NCI-H1092 treated with DMSO at 0.1 percent for 48 hours (cell line): Measurements from ENCODE around the gene CD55.

Experiments
- DNase-seq: peaks from one replicate; lab custom pipeline; 2025; lab: John Stamatoyannopoulos, UW

CD55 gene

DNA sequence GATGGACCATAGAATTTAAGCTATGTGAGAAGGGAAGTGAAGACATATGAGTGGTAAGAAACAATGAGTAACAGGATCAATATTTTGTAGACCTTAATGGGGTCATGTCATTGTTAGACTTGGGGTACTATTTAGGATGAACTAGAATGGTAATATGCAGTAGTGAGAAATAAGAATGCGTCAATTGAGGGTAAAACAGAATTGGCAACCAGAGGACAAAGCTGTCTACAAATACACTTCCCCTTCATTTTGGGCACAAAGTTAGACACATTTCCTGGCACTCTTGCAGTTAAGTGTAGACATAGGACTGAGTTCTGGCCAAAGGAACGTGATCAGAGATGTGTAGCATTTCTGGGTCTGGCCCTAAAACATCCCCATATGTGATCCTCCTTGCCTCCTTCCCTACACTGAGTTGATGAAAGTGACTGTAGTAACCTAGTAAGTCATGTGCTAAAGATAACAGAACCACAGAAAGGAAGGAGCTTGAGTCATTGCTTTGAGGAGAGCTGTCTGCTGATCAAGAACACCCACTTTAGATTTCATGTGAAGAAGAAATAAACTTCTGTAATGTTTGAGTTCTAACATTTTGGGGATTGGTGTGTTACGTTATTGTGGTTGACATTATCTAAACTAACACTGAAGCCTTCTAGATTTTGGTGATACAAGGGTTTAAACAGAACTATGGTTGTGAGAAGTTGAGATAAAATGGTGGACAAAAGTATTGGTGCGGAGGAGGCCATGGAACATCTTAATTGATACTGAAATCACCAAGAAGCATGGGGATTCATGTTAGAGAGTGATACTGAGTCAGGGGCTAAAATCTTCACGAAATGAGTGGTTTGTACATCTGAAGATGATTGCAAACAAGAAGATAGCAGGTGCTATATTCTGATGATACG is 41.7 kb downstream of the CD55 start:
- no peak for DNase-seq

DNA sequence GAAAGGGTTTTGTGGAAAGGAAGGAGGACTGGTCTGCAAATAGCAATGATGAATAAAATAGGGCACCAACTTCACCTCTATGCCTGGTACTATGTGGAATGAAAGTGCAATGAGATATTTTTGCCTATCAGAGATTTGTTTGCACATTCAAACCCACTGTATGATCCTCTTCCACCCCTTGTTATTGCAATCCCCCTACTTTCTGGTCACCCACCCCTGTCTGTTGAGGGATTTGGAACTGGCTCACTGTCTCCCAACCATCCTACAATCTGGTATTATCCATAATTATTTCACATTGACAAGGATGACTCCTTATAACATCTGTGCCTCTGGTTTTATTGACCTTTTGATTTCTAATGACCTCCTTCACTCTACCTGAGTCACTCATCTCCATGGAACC is 42.4 kb downstream of the CD55 start:
- no peak for DNase-seq

DNA sequence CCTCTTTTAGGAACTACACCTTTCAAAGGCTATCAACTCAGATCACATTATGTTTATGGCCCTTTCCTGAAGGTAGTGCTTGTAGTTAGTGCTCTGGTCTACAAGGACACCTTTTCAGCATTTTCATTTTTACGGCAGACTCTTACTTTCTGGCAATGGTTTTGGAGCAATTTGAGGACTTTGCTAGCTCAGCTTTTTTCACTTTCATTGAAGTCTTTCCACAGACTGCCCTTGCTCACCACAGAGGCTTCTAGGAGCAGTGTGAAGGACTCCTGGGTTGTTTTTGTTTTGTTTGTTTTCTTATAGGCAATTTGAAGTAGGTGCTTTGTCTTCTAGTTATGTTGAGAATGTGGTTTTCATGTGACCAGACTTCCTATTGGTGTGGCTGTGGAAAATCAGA is 43.1 kb downstream of the CD55 start:
- DNase-seq, result no peak

DNA sequence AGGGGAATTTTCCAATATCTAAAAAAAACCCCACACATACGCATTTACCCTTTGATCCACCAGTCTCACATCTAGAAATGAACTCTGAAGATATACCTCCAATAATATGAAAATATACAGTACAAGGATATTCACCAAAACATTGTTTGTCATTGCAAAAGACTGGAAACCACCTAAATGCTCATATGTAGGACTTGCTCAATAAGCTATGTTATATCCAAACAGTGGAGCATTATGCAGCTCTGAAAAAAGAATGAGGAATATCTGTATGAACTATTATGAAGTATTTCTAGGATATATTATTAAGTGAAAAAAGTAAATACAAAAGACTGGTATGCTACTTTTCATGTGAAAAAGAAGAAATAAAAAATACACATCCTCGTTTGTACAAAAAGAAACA is 43.6 kb downstream of the CD55 start:
- no peak for DNase-seq

DNA sequence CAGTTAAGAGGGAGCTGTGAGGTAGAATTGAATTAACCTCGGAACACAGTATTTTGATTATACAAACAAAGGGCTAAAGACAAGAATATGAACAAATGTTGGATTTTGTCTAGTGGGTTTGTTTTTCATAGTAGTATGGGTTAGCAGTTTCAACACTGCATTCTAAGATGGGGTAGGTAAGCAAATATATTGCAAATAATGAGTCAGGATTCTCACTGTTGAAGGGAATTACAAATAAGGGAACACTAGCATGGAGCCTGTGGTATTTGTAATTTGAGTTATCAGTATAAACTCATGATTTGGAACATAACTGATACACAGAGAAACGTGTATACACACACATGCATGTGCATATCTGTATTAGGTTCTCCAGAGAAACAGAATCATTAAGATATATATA is 44.5 kb downstream of the CD55 start:
- DNase-seq, result no peak

DNA sequence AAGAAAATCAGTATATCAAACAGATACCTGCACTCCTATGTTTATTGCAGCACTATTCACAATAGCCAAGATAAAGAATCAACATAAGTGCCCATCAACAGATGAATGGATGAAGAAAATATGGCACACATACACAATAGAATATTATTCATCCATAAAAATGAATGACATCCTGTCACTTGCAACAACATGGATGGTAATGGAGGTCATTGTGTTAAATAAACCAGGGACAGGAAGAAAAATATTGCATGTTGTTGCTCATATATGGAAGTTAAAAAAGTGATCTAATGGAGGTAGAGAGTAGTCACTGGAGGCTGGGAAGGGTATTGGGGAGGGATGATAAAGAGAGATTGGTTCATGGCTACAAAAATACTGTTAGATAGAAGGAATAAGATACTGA is 67.2 kb downstream of the CD55 start:
- no peak for DNase-seq

DNA sequence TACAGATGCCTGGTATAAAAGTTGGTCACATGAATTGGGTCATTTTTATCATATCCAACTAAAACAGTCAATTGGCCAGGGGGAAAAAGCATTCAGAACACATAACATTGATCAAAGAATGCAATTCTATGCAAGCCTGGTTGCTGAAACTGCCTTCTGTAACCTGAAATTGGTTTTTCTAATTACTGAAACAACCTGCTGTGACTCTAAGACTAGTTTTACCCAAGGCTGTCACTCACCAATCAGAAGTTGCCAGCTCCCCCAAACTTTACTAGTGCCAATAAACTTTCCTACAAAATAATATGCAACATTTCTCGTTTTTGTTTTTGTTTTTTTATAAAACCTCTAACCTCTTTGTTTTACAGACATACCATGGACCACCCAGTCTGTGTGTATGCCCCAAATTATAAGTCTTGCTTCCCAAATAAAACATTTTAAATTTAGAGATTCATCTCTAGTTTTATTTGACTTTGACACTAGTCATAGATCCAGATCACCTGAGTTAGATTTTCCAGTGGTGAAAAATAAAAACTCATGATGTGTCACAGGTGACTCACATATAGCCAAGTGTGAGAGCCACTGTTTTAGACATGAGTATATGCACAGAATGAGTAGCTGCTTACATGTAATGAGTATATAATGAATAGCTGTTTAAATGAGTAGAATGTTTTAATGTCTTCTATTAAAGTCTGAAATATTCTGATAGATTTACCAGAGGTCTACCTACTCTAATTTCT is 68.4 kb downstream of the CD55 start:
- no peak for DNase-seq

DNA sequence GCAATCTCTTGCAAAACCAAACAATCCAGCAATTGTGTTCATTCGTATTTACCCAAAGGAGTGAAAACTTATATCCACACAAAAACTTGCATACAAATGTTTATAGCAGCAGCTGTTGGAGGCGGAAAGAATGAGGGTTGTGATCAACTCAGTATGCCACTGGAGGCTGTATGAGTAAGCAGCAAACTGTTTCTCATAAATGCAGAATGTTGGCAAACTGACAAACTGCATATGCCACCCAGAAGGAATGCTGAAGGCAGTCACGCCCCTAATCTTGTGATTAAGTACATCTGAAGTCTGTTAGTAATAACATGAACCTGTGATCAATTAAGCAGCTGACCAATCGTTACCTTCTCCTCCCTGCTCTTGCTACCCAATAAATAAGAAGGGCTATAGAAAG is 72.1 kb downstream of the CD55 start:
- no peak for DNase-seq

DNA sequence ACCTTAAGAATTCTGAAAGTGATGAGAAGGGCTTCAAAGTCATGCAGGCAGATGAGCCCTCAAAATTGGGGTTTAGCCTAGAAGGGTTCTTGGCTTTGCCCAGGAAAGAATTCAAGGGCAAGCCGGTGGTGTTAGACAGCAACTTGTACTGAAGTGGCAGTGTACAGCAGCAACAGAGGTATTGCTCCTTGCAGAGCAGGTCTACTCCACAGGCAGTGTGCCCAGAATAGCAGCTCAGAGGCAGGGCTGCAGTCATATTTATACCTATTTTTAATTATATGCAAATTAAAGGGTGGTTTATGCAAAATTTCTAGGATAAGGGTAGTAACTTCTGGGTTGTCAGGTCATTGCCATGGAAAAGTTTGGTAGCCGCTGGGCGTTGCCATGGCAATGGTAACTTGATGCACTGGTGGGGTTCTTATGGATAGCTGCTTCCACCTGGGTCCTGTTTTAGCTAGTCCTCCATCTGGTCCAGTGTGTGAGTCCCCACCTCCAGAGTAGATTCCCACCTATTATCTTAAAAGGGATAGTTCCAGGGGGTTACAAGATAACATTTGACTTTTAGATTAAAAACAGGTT is 74.8 kb downstream of the CD55 start:
- no peak for DNase-seq

DNA sequence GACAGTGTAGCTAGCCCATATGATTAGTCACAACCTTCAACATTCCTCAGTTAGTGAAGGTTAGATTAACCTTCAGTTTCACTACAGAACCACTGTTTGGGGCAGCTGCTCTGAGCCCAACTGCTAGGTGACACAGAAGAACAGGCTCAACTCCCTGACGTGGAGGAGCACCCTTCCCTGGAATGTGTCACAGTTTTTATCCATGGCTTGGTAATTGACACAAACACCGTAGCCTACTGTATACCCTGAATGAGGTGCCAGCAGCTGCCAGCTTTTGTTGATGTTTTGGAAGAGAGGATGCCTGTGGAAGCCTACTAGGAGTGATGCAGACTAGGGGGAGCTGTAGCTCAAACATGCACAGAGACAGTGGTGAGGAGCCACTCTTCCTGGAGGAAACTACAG is 76.0 kb downstream of the CD55 start:
- no peak for DNase-seq

DNA sequence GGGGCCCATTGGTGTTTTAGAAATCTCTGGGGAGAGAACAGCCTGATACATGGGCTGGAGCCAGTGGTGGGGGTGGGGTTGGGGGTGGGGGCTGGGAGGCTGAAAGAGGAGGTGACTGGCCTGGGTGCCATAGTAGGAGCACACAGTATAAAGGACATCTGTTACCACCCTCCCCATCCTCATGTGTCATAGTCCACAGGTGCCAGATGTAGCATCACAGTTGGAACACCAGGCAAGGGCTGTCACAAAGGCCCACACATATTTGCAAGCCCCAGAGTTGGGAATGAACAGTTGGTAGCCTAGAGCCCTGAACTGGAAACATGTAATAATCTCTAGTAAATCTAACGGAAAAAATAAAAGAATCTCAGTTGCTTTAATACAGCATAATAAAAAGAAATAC is 77.5 kb downstream of the CD55 start:
- DNase-seq, result no peak

DNA sequence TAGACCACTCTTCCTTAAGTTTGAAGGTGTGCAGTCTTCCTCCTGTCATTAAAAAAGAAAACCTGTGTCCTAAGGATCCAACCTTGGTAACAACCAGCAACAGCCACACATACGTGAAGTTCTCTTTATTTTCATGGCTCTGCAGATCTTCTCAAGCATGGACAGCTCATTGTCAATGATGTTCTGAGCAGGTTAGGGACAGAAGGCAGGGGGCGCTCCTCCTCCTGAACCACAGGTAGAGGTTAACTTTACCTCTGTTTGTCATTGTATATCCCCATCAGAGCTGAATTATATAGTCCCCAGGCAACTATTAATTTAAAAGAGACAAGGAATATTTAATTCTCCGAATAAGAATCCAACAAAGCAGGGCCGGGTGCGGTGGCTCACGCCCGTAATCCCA is 80.1 kb downstream of the CD55 start:
- DNase-seq, result no peak

DNA sequence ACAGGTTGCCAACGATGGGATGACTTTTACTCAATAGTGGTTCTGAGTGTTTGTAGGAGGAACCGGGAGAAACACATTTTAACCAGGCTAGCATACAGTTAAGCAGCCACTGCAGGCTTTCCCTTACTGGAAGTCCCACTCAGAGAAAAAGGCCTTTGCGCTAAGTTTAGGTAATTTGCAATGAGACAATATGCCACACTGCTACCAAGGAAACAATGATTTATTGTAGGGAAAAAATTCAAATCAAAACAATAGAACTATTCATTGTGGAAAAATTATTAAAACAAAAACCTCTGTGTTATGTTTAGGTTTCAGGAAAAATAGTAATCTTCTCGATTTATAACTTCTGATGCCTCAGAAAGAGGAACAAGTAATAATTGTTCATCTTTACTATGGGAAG is 81.3 kb downstream of the CD55 start:
- DNase-seq, result no peak

DNA sequence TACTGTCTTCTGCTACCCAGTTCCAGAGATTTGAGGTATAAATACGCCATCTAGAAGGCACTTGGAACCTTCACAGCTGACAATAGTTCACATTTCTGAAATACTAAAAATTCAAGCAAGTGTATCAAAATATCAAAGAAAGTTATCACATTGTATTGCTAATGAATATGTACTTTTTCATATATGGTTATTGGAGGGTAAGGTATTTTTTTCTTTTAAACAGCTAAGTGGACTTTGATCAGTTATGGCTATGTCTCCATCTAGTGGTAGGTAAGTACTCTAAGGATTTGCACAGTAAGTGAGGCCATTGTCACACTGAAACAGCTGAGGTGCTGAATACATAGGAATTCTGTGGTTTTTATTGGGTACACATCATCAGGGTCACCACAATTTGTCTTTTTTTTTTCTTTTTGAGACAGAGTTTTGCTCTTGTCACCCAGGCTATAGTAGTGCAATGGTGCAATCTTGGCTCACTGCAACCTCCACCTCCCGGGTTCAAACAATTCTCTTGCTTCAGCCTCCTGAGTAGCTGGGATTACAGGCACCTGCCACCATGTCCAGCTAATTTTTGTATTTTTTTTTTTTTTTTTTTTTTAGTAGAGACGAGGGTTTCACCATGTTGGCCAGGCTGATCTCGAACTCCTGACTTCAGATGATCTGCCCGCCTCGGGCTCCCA is 83.5 kb downstream of the CD55 start:
- peak; percentile 72 for DNase-seq

DNA sequence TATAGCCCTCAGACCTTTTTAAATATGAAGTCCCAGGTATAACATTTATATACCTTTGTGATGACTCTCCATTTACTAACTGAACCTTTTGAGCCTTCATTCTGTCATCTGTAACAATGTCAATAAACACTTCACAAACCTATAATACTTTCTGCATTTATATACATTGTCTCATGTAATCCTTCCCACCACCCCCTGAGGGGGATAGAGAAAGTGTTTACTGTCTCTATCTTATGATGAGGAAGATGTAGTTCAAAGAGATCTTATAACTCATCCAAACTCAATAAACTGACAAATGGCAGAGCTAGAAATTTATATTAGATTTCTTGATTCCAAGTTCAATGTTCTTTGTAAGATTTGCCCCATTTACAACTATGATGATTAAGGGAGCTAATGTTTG is 84.3 kb downstream of the CD55 start:
- no peak for DNase-seq

DNA sequence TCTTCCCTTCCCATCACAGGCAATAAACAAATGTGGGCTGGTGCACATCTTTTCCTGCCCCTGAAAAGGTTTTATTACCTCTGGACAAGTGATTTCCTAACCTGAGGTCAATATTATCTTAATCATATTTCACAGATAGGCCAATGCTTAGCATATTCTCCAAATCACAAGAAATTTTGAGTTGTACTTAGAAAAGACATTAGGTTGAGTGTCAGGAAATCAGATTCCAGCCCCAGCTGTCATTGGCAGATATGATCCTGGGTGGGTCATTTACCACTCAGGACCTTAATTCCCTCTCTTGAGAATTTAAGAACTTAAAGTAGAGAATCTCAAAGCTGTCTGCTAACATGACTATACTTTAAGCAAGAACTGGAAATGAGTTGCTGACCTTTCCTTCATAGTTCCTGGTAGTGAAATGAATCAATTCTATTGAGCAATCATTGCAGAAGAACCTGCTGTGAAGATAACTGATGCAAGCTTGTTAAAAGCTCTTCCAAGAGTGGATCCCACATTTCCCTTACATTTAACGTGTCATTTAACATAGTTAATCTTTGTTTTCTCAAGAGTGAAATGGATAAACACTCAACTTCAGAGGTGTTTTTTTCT is 86.3 kb downstream of the CD55 start:
- no peak for DNase-seq
